Measurements from ENCODE around the gene APBB3.

Gene APBB3

DNA sequence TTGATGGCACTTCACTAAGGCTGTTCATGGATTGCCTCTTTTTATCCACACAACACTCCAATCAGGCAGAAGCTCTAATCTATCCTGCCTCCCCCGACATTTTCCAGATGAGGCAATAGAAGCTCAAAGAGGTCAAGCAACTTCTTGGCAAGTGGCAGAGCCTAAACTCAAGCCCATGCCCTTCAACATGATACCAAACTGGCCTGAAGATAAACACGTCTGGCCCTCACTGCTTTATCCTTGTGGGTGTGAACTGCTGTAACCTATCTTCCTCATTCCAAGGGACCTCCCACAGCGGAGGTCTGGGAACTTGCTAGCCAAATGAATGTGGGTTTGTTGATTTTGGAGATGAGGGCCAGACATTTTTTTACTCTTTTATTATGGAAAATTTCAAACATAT lies 9.8 kb upstream of the APBB3 start:
- no peak for DNase-seq

DNA sequence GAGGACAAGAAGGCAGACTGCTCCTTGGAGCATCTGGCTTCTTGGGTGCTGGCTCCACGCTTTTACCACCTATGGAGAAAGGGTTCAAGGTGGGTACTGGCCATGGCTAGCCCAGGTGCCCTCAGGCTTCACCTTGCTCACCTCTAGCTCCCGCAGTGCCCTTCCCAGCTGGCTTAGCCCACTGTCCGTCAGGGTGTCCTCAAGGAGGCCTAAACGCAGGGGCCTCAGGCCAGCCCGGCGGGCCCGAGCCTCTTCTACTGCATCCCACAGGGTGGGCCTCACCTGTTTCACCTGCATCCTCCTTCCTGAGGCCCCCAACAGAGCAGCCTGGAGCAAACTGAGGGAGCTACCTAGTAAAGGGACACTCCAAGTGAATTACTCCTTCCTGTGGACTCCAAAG lies 9.3 kb upstream of the APBB3 start:
- DNase-seq = no peak

- DNase-seq = no peak
Observed at GRCh38 chr5:140571105-140571504, 6.7 kb upstream of the APBB3 start.

DNA sequence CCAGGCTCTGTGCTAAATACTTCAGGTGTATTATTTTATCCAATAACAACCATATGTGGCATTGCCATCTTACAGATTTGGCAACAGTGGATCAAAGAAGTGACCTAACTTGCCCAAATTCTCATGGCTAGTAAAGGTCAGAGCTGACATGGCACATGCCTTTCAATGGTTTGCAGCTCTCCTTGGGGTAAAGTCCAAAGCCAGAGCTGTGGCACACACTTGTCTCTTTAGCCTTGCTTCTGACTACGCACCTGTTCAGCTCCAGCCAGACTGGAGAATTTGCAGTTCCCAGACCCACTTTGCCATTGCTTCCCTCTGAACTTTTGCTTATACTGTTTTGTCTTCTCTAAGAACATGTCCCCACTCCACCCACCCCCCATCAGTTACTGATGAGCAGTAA lies 6.1 kb upstream of the APBB3 start:
- DNase-seq = no peak

DNA sequence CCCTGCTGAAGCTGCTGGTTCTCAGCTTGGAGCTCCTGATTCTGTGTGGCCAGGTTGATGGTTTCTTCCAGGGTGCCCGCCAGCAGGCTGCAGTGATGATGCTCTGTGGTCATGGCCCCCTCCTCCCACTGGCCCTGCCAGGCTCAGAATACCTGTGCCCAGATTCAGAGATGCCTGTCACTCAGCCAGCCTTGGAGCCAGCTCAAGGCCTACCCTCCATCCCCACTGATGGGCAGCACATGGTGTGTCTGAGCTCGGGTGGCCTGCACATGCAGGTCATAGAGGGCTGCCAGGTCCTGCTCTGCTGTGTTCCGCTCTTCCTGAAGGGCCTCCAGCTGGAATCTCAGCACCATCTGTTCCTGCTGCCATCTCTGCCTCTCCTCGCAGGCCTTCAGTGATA lies 5.7 kb upstream of the APBB3 start:
- no peak for DNase-seq

DNA sequence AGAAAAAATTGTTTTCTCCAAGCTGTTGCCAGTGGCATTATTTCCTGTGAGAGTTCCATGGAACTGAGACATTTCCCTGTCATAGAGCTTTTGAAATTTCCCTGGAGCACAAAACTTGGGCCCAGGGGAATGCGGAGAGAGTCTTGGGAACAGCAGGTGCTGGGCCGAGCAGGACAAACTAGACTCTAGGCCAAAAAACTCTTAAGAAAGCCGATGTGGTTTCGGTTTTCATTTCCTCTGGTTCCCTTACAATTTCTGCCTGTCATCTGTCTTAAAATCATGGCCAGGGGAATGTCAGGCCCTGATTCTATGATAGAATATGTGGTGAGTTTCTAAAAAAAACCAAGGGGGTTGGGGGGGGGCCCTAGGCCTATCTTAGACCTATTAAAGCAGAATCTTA lies 4.8 kb upstream of the APBB3 start:
- DNase-seq = no peak

DNA sequence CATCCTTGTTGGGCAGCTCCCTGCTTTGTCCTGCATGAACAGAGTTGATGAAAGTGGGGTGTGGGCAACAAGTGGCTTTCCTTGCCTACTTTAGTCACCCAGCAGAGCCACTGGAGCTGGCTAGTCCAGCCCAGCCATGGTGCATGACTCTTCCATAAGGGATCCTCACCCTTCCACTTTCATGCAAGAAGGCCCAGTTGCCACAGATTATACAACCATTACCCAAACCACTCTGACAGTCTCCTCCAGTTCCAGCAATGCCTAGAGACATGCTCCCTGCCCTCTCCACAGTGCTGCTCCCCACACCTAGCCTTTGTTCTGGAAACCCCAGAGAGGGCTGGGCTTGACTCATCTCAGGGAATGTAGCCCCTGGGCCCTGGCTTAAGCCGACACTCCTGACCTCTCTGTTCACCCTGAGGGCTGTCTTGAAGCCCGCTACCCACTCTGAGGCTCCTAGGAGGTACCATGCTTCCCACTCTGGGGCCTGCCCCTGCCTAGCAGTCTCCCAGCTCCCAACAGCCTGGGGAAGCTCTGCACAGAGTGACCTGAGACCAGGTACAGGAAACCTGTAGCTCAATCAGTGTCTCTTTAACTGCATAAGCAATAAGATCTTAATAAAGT lies 4.2 kb upstream of the APBB3 start:
- no peak for DNase-seq

- DNase-seq = no peak
Observed at GRCh38 chr5:140567871-140568270, 3.5 kb upstream of the APBB3 start.

DNA sequence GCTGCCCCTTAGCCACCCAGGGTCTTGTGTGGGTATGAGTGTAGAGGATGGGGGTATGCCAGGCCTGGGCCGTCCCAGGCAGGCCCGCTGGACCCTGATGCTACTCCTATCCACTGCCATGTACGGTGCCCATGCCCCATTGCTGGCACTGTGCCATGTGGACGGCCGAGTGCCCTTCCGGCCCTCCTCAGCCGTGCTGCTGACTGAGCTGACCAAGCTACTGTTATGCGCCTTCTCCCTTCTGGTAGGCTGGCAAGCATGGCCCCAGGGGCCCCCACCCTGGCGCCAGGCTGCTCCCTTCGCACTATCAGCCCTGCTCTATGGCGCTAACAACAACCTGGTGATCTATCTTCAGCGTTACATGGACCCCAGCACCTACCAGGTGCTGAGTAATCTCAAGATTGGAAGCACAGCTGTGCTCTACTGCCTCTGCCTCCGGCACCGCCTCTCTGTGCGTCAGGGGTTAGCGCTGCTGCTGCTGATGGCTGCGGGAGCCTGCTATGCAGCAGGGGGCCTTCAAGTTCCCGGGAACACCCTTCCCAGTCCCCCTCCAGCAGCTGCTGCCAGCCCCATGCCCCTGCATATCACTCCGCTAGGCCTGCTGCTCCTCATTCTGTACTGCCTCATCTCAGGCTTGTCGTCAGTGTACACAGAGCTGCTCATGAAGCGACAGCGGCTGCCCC lies 2.9 kb upstream of the APBB3 start:
- DNase-seq = no peak

DNA sequence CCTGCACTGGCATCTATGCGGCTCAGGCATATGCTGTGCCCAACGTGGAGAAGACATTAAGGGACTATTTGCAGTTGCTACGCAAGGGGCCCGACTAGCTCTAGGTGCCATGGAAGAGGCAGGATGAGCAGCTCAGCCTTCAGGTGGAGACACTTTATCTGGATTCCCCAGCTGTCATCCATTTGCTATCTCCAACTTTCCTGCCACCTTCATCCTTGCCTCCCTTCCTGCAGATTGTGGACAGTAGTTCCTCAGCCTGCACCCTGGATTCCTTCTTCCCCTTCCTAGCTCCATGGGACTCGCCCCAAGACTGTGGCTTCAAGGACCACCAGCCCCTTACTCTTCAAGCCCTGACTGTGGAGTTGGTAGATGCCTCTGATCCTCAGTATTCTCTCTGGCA lies 2.3 kb upstream of the APBB3 start:
- no peak for DNase-seq

DNA sequence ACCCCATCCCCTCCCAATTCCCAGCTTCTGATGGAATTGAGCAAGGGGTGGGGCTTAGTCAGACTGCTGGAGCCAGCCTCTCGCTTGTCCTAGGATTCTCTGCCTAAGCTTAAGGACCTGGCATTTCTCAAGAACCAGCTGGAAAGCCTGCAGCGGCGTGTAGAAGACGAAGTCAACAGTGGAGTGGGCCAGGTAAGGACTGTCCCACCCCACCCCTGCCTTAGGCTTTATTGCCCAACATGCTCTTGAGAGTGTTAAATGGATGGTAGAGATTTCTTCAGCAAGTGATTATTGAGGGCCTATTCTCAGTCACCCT lies 1.3 kb upstream of the APBB3 start:
- no peak for DNase-seq

- DNase-seq = no peak
Observed at GRCh38 chr5:140565024-140565779, 804 bp upstream of the APBB3 start.

DNA sequence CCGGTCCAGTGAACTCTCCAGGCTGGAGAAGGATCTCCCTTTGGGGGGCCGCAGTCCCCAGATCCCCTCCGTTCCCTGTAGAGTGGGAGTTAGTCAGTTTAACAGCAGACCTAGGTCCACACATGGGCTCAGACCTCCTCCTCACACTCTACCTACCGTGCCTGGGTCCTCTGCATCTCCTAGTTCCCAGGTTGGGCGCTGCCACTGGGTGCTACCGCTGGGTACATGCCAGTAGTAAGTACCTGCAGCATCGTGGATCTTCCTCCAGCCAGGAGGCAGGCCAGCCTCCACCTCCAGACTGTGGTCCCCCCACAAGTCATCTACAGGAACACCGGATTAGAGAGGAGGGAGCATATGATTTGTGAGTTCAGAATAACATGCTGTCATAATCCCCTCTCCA lies 802 bp downstream of the APBB3 start:
- peak in 1 of 2 experiments; percentile 40 for DNase-seq

DNA sequence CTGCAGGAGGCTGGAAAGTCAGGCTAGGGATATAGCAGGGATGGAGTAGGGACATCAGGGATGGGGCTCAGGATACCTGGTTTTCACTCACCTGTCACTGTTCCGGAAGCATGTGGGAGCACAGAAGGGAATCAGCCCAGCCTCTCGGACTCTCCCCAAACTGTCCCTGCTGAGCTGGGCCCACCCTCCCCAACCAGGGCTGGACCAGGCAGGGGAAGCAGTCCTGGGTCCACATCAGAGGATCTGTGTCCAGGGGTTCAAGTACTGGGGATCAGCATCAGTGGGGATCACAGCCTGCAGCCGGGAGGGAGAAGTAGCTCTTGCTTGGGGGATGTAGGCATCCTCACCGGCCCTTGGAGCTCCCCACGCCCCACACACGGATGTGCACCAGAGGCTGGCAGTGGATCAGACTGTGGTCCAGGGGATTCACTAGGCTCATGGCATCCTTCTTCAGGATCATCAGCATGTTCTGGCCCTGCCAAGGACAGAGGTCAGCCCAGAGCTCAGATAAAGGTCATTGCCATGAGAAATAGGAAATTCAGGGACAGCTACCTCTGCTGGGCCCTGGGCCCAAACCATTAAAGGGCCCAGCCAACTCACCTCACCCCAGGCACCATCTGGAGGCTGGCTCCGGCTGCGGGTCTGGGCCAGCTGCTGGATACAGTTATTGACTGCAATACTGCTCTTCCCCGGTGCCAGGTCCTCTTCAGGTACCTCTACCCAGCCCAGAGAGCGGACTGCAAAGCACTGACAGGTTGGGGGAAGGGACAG lies 2.5 kb downstream of the APBB3 start:
- no peak for DNase-seq

- DNase-seq = no peak
Observed at GRCh38 chr5:140560227-140560626, 4.2 kb downstream of the APBB3 start.

GRCh38 chr5:140558542-140558941 lies 5.9 kb downstream of the APBB3 start:
- DNase-seq = no peak

GRCh38 chr5:140557965-140558364 lies 6.4 kb downstream of the APBB3 start:
- DNase-seq = no peak

DNA sequence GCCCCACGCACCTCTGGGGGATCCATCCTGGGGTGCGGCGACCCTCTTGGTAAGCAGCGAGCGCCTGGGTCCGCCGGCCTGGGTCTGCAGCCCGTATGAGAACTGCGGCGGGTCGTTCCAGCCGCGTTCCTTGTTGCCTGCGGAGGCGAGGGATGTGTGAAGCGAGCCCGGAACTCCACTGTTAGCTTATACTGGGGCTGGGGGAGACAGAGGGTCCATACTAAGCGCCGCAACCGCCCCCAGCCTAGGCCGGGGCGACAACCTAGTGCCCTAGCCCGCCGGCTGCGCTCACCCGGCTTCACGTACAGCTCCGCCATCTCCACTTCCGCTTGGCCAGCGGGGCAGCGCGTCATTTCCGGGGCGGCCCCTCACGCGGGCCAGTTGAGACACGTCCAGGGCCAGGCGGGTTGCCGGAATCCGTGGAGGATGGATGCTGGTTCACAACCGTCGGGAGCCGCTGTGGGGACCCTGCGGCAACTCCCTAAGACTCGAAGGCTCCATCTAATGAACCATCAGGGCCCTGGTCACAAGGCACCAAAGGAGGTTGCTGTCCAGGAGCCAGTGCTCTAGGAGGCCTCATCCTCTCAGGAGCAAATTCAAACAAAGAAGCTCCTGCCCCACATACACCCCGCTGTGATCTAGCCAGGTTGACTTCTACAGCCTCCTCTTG lies 7.1 kb downstream of the APBB3 start, which contains the start of gene SRA1:
Gene SRA1 (minus strand): TSS at position 338 of the 670 bp plus-strand sequence. CDS start 21 bp downstream, at position 317.
- DNase-seq = peak; percentile 67 to 81

DNA sequence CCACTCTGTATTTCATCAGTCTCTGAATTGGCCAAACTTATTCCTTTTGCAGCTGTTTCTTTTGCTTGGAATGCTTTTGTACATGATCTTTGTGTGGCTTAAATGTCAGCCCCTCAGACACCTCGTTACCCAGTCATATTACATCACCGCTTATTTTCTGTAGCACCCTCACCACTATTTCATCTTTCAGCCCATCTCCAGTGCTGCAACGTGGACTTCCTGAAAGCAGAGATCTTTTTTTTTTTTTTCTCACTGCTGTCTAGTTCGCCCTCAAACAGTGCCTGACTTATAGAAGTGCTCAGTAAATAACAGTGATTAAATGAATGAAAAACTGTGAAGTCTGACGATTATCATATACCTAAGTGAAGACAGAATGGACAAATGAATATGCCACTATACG lies 8.0 kb downstream of the APBB3 start:
- DNase-seq = no peak

- DNase-seq = no peak
Observed at GRCh38 chr5:140555747-140556312, 8.6 kb downstream of the APBB3 start.

DNA sequence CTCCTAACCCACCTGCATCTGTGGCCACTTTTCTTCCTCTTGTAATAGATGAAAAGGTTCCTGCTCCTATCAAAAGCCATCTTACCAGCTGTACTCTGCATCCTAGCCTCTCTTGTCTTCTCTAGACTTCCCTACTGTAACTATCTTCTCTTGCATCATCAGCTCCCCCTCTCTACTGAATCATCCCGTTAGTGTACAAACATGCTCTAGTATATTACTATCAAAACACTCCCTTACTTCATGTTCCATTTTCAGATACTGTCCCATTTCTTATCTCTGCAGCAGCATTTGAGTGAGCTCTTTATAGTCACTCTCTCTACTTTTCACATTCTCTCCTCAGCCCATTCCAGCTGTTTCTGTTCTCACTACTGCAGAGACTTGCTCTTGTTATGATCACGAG lies 9.9 kb downstream of the APBB3 start:
- no peak for DNase-seq

- DNase-seq = no peak
Observed at GRCh38 chr5:140553657-140554056, 10.7 kb downstream of the APBB3 start.

DNA sequence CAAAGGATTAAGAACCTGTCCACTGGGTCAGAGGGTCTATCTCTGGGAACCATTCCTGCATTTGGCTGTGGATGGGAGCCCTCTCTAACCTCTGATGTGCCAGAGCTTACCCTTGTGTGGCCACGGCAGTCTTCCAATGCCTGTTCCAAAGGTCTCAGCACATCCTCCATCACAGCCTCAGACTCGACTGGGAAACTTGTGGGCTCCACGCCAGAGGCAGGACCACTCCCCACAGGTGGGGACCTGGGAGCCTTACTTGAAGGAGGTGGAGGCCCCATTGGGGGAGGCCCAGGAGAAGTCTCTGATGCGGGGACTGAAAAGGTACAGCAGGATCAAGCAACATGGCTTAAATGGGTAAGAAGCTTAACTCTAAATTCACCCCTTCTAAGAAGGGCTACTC lies 12.5 kb downstream of the APBB3 start:
- no peak for DNase-seq

Data from NCI-H524 (cell line).